ENCODE data around the gene KRT82.

DNA sequence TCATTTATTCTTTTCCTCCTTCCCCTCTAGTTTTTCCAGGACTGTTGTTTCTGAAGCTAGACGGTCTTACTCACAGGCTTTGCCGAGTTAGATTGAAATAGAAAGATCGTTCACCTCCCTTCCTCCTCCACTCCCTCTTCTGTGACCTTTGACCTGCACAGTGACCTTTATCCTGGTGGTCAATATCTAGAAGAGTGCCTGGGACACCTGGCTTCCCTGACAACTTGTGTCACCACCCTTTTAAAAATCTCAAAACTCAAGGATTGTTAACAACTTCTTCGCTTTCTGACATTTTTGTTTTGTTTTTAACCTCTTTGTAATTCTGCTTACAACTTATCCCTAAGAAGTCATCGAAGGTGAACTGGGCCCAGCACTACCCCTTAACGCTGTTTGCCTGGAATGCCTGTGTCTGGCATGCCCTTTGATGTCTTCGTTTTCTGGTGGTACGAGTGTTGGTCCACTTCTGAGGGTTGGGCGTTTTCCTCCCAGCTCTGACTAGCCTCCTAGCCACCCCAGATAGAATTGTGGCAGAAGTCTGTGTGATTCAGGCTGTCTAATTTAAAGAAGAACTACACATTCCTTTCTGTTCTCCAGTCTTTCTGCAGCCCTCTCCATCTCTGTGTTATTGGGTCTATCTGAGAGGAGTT is 30.8 kb upstream of the KRT82 start:
- TF ChIP-seq POLR2A (IDR thresholded peaks at IDR 0.05) = no peak
- TF ChIP-seq, protein P1, sequence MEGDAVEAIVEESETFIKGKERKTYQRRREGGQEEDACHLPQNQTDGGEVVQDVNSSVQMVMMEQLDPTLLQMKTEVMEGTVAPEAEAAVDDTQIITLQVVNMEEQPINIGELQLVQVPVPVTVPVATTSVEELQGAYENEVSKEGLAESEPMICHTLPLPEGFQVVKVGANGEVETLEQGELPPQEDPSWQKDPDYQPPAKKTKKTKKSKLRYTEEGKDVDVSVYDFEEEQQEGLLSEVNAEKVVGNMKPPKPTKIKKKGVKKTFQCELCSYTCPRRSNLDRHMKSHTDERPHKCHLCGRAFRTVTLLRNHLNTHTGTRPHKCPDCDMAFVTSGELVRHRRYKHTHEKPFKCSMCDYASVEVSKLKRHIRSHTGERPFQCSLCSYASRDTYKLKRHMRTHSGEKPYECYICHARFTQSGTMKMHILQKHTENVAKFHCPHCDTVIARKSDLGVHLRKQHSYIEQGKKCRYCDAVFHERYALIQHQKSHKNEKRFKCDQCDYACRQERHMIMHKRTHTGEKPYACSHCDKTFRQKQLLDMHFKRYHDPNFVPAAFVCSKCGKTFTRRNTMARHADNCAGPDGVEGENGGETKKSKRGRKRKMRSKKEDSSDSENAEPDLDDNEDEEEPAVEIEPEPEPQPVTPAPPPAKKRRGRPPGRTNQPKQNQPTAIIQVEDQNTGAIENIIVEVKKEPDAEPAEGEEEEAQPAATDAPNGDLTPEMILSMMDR (IDR thresholded peaks at IDR 0.05) = no peak

Measured in prostate gland (tissue), 2 donors.